Epithelial cell of proximal tubule (primary cell): ENCODE results near the gene SCNN1A. TPM values are rescaled to one million over a fixed set of nuclear protein-coding genes. Genes with fewer than 3 reads are reported as not detected.
A peak's percentile ranks its signal among the peaks of the same experiment; 100 is the strongest.

ENCODE experiments used
- DNase-seq: peaks from one replicate; pipeline ENCODE4 v3.0.0-alpha.2; 2011; ENCODE audit warnings: low read depth
- H3K4me3 ChIP-seq: 2 replicates; pipeline ENCODE4 v1.5.1; 2011; ENCODE audit warnings: low read depth, mild to moderate bottlenecking, low read length
- total RNA-seq: library from RNA; depleted of rRNA; stranded (reverse); fragments of >200 nt; gene quantifications from 2 replicates; pipeline ENCODE4 v1.2.3, GENCODE V29; 2015
- TF ChIP-seq, protein P1 (sequence below): conservative IDR thresholded peaks from 2 replicates; pipeline ENCODE4 v1.5.1; 2012; ENCODE audit warnings: low read depth, mild to moderate bottlenecking, low read length

Gene SCNN1A
- total RNA-seq, 1 donor from 2014 or later = 52.2 TPM

DNA sequence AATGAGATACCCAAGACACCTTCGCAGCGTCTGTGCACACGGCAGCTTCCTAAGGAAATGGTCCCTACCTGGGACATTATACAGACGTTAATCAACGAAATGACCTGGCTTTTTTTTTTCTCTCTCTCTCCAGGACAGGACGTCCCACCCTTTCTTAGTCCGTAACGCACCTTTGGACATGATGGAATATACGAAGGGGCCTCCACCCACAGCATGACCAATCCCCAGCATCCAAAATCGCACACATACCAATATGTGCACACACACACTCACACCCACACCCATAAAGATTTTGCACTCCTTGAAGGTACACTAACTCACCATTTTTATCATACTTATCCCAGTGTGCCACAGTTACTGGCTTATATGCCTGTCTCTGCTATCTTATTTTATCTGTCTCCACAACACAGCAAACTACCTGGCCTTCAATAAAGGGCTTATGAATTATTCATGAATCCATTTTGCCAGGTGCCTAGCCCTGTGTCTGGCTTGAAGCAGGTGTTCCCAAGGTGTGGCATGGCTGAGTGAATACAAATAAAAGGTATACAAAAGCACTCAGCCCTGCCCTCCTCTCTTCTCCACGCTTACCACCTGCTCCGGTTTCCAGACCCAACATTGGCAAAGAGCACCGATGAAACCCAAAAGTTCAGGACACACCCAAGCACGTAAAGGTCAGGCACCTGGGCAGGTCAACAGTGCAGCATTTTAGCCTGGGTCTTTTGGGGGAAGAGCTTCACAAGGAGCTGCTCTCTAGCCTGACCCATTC is 2.2 kb downstream of the SCNN1A start:
- no peak for DNase-seq
- TF ChIP-seq, protein P1, sequence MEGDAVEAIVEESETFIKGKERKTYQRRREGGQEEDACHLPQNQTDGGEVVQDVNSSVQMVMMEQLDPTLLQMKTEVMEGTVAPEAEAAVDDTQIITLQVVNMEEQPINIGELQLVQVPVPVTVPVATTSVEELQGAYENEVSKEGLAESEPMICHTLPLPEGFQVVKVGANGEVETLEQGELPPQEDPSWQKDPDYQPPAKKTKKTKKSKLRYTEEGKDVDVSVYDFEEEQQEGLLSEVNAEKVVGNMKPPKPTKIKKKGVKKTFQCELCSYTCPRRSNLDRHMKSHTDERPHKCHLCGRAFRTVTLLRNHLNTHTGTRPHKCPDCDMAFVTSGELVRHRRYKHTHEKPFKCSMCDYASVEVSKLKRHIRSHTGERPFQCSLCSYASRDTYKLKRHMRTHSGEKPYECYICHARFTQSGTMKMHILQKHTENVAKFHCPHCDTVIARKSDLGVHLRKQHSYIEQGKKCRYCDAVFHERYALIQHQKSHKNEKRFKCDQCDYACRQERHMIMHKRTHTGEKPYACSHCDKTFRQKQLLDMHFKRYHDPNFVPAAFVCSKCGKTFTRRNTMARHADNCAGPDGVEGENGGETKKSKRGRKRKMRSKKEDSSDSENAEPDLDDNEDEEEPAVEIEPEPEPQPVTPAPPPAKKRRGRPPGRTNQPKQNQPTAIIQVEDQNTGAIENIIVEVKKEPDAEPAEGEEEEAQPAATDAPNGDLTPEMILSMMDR = no peak
- peak overlapping the region; percentile 87 for H3K4me3 ChIP-seq

DNA sequence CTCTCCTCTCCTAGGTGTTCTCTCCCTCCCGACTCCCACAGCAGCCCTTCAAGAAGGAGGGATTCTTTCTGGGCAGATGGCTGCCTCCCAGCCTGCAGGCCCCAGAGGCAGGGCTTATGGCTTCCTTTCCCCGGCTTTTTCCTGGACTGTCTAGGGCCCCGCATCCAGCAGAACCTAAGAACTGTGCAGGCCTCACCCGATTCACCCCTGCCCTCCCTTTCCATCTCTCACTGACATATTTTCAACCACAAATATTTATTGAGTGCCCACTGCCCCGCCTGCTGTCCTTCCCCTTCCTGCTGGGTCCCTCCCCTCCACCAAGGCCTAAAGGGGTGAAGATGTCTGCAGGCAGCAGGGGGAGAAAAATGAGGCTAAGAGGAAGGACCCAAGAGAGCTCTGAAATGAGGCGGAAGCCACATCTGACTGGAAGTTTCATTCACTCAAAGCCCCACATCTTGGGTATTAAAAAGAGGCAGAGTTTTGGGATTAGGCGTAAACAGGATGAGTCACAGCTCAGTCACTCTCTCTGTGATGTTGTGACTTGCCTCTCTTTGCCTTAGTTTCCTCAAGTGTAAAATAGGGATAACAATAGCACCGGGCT is 2.9 kb downstream of the SCNN1A start:
- TF ChIP-seq, protein P1 = no peak
- H3K4me3 ChIP-seq = peak overlapping the region; percentile 87
- no peak for DNase-seq

DNA sequence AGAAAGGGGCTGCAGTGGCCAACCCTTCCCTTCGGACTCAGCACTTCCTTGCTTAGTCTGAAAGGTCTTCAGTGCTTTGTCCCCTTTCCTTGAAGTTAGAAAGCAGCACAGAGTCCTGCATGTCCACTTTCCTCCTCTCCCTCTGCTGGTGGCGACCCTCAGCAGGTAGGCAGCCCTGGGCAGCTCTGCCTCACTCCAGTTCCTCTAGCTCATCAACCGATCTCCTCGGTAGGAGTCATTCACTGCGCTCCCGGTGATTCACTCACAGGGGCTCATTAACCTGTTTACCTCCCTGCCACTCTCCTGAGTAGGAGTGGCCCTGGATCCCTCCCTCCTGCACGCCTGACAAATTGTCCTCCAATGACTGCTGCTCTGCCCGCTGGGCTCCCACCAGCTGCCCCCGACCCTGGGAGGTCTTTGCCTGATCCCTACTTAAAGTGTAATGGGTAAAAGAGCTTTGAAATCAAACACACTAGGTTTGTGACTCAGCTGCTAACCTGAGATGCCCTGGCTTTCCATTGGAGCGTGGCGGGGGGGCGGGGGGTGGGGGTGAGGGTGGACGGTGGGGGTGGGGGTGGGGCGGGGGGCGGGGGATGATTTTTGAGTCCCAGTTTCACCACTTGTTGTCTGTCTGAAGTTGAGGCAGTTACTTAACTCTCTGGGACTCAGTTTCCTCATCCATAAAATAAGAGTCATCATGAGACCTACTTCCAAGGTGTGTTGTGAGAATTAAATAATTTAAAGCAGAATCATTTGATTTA is 4.2 kb downstream of the SCNN1A start:
- DNase-seq = peak; percentile 89
- TF ChIP-seq, protein P1 = peak; percentile 53
- H3K4me3 ChIP-seq = peak overlapping the region; percentile 87

DNA sequence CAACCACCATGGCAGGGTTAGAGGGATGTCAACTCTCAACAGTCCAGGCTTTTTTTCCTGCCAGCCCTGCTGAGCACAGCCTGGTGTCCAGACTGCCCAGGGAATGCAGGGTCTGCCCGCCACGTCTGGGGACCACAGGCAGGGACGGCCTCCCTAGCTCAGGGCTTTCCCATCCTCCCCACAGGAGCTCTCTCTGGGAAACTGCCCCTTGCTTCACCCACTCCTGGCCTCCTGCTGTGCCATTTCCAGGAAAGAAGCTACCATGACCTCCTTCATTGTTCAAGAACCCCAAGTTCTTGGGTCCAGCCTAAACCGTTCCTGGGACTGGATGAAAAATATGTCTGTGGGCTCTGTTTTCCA is 4.8 kb downstream of the SCNN1A start:
- H3K4me3 ChIP-seq = peak overlapping the region; percentile 29
- TF ChIP-seq, protein P1 = no peak
- DNase-seq = no peak

DNA sequence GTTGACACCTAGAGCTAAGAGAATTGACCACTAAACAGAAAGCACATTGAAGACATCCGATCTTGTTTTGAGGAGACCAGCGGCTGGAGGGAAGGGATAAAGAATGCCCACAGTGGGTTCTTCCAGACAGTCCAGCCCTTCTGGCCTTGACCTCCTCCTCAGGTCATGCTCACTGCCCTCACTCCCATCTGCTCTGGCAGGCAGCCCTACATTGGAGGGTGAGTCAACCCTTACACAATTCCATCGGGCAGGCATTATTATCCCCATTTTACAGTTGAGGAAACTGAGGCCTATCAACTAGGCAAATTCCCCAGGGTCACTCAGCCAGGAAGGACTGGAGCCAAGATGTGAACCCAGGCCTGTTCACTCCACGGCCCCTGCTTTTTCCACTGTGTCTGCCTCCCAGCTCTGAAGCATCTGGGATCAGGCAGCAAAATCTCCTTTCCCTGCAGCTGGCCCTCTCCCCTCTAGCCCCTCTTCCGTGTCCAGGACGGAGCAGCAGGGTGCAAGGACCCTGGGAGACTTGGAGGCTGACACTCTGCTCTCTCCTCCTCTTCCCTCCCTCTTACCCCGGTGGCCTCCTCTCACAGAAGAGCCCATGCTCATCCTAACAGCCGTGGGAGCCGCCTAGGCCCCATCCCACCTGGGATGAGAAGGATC is 5.3 kb downstream of the SCNN1A start:
- TF ChIP-seq, protein P1 = no peak
- no peak for DNase-seq
- H3K4me3 ChIP-seq = peak overlapping the region; percentile 29

DNA sequence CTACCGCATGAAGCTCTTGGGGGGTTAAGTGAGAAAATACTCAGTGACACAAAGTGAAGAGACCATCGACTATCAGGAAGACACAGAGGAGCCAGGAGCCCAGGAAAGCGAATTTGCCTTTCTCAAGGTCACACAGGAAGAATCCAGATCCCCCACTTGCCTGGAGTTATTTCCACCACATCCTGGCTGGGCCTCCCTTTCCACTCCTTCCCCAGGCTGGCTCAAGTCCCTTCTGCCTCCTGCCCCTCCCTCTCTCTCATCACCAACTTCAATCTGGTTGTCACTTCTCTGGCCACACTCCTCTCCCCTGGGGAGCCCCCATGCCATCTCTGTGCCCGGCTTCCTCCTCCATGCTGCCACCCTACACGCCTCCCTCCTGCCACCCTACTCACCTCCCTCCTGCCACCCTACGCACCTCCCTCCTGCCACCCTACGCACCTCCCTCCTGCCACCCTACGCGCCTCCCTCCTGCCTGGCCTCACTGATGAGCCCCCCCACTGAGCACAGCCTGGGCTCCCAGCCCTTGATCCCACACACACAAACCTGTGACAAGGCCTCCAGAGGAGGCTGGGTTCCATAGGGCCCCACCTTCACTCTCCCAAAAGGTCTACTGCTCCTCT is 6.3 kb downstream of the SCNN1A start:
- no peak for DNase-seq
- peak overlapping the region; percentile 18 for H3K4me3 ChIP-seq
- TF ChIP-seq, protein P1 = no peak
